ENCODE measurements around the gene ATXN1.

DNA sequence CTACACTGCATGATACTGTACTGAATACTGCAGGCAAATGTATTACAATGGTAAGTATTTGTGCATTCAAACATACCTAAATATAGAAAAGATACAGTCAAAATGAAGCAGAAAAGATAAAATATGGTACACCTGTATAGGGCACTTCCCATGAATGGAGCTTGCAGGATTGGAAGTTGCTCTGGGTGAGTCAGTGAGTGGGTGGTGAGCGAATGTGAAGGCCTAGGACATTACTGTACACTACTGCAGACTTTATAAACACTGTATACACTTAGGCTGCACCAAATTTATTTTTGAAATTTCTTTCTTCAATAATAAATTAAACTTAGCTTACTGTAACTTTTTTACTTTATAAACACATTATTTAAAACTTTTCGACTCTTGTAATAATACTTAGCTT is 213.1 kb downstream of the ATXN1 start:
- TF ChIP-seq, protein P1, sequence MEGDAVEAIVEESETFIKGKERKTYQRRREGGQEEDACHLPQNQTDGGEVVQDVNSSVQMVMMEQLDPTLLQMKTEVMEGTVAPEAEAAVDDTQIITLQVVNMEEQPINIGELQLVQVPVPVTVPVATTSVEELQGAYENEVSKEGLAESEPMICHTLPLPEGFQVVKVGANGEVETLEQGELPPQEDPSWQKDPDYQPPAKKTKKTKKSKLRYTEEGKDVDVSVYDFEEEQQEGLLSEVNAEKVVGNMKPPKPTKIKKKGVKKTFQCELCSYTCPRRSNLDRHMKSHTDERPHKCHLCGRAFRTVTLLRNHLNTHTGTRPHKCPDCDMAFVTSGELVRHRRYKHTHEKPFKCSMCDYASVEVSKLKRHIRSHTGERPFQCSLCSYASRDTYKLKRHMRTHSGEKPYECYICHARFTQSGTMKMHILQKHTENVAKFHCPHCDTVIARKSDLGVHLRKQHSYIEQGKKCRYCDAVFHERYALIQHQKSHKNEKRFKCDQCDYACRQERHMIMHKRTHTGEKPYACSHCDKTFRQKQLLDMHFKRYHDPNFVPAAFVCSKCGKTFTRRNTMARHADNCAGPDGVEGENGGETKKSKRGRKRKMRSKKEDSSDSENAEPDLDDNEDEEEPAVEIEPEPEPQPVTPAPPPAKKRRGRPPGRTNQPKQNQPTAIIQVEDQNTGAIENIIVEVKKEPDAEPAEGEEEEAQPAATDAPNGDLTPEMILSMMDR (conservative IDR thresholded peaks at IDR 0.05; ENCODE audit: low read length) = no peak
- TF ChIP-seq EZH2phosphoT487 (IDR thresholded peaks at IDR 0.05; ENCODE audit: borderline replicate concordance) = no peak

Data from Loucy (cell line).